CD4-positive, alpha-beta T cell (primary cell): ENCODE data around the gene AGRN. TPM values are rescaled to one million over a fixed set of nuclear protein-coding genes. Genes with fewer than 3 reads are reported as not detected.

Experiments used
- ATAC-seq: fragments of 200-7000 bp; cut with Tn5 transposase; one replicate; pipeline ENCODE4 v1.10.0; 2022; ENCODE audit warnings: mild to moderate bottlenecking; ENCODE audit not compliant: poor library complexity
- CTCF ChIA-PET: fragments of 350-600 bp; sonication (Branson Sonifier 250); formaldehyde crosslinking; loops from one replicate; lab custom pipeline; 2021; ENCODE audit warnings: antibody characterized with exemption, inconsistent platforms; lab: Charles Lee
- POLR2A ChIA-PET: fragments of 350-600 bp; sonication (Branson Sonifier 250); formaldehyde crosslinking; loops from one replicate; lab custom pipeline; 2021; ENCODE audit warnings: antibody characterized with exemption, inconsistent platforms; lab: Charles Lee
- DNase-seq, 14 experiments: peaks; one replicate each; pipeline ENCODE4 v3.0.0-alpha.2; 2013 to 2020; ENCODE audit warnings: mixed read lengths in 2 of 14
- H3K27ac ChIP-seq, 2 donors: one replicate each; pipeline versions ENCODE4 v1.5.1 to v1.7.0; 2013; ENCODE audit warnings: low read length in 2 of 2, low read depth in 1 of 2, mild to moderate bottlenecking in 1 of 2
- H3K27me3 ChIP-seq, 2 experiments: 1 replicate in 1 of 2; 2 replicates in 1 of 2; pipeline versions ENCODE4 v1.6.1 to v1.7.0; 2013; ENCODE audit warnings: low read length in 2 of 2, control low read depth in 1 of 2, mild to moderate bottlenecking in 1 of 2, moderate library complexity in 1 of 2; ENCODE audit not compliant: insufficient read depth in 2 of 2, control insufficient read depth in 1 of 2
- H3K36me3 ChIP-seq: one replicate; pipeline ENCODE4 v1.6.1; 2013; ENCODE audit warnings: low read length, control low read depth; ENCODE audit not compliant: insufficient read depth
- H3K4me1 ChIP-seq: one replicate; pipeline ENCODE4 v1.6.1; 2013; ENCODE audit warnings: low read length, control low read depth; ENCODE audit not compliant: insufficient read depth
- H3K4me3 ChIP-seq: one replicate; pipeline ENCODE4 v1.5.1; 2013; ENCODE audit warnings: mild to moderate bottlenecking, low read length, moderate library complexity
- H3K9me3 ChIP-seq, 2 experiments: 1 replicate in 1 of 2; 2 replicates in 1 of 2; pipeline versions ENCODE4 v1.6.1 to v1.7.0; 2013; ENCODE audit warnings: low read length in 2 of 2, mild to moderate bottlenecking in 2 of 2, control low read depth in 1 of 2, moderate library complexity in 1 of 2; ENCODE audit not compliant: control insufficient read depth in 1 of 2, insufficient read depth in 1 of 2
- H3K27ac Mint-ChIP-seq: one replicate; pipeline ENCODE4 v1.8.0; 2020; ENCODE audit warnings: mixed read lengths
- H3K27me3 Mint-ChIP-seq: one replicate; pipeline ENCODE4 v1.8.0; 2021; ENCODE audit warnings: mixed read lengths
- H3K36me3 Mint-ChIP-seq: one replicate; pipeline ENCODE4 v1.8.0; 2021; ENCODE audit warnings: low read depth, mixed read lengths
- H3K4me1 Mint-ChIP-seq: one replicate; pipeline ENCODE4 v1.8.0; 2021; ENCODE audit warnings: low read depth, mixed read lengths
- H3K4me3 Mint-ChIP-seq: one replicate; pipeline ENCODE4 v1.8.0; 2020; ENCODE audit warnings: mild to moderate bottlenecking, mixed read lengths
- H3K9me3 Mint-ChIP-seq: one replicate; pipeline ENCODE4 v1.8.0; 2020; ENCODE audit warnings: mixed read lengths
- CTCF ChIP-seq: fragments of 200-600 bp; IDR thresholded peaks from one replicate; pipeline ENCODE4 v1.8.0; 2022; ENCODE audit warnings: antibody characterized with exemption, mild to moderate bottlenecking
- intact Hi-C, 2 experiments: fragments of 100-400 bp; cut with DNase I in 1 of 2; cut with micrococcal nuclease in 1 of 2; formaldehyde crosslinking; loops; one replicate each; pipeline versions ENCODE4 v1.15.1 to v1.9.0; 2023 to 2025; cut with DNase I, micrococcal nuclease
- total RNA-seq, 174 experiments: library from RNA in 2 of 174; stranded (reverse) in 2 of 174; gene quantifications; one replicate each; pipeline ENCODE4 v1.2.3 and lab custom pipeline; 2021 to 2026

Gene AGRN
- total RNA-seq, 2 experiments from 2014 or later = 1.5 to 2.0 TPM

- Mint-ChIP-seq H3K4me3 (peak overlapping the region; percentile 78), H3K9me3 (no peaks in the 10 kb centered on the region), H3K36me3 (no peaks in the 10 kb centered on the region), H3K27ac (peak overlapping the region; percentile 78), H3K27me3 (peaks cover 4% of the 10 kb centered on the region), H3K4me1 (no peaks in the 10 kb centered on the region)
- Histone ChIP-seq H3K27me3 (peaks cover 7 to 9% of the 10 kb centered on the region in 2 experiments), H3K4me1 (peaks cover 28% of the 10 kb centered on the region), H3K36me3 (no peaks in the 10 kb centered on the region), H3K9me3 (peaks cover 0 to 9% of the 10 kb centered on the region in 2 experiments), H3K4me3 (peak overlapping the region; percentile 61), H3K27ac (no peak overlapping the region)
- TF ChIP-seq CTCF = no peak
- intact Hi-C loops = loop anchor here (1.0 to 10.0 kb wide), 5 partner anchors 28 to 164 kb away; partner anchors contain the start of gene C1orf159 (in 1 of the 2)
- DNase-seq (peak; percentile 28 to 88 (median 60)), ATAC-seq (peak; percentile 68)
- ChIA-PET CTCF (no interaction called here), POLR2A (interaction anchor here (0.8 kb wide), 1 partner anchor 11 kb away, joined by 3 read pairs; no protein-coding TSS in a partner anchor)
These were observed 48.7 kb downstream of the AGRN start for GRCh38 chr1:1068517-1069055.

- ChIA-PET POLR2A (no interaction called here), CTCF (no interaction called here)
- peak overlapping the region in 1 of 2 donors; percentile 41 for H3K27ac ChIP-seq
- Mint-ChIP-seq H3K36me3 (no peaks in the 10 kb centered on the region), H3K9me3 (no peaks in the 10 kb centered on the region), H3K27ac (peak overlapping the region; percentile 78), H3K27me3 (peaks cover under 1% of the 10 kb centered on the region), H3K4me3 (peak overlapping the region; percentile 87), H3K4me1 (no peaks in the 10 kb centered on the region)
- H3K4me1 ChIP-seq = peaks cover 22% of the 10 kb centered on the region
- H3K4me3 ChIP-seq = peak overlapping the region; percentile 61
- ATAC-seq (peak; percentile 69), DNase-seq (peak; percentile 86 to 97 (median 92))
- H3K9me3 ChIP-seq = peaks cover 0 to 9% of the 10 kb centered on the region in 2 experiments
- H3K36me3 ChIP-seq = no peaks in the 10 kb centered on the region
- intact Hi-C loops = loop anchor here (1.0 to 10.0 kb wide), 5 partner anchors 28 to 164 kb away; partner anchors contain the start of gene C1orf159 (in 1 of the 2)
- TF ChIP-seq CTCF = no peak
- H3K27me3 ChIP-seq = peaks cover 9 to 11% of the 10 kb centered on the region in 2 experiments
These were observed 49.3 kb downstream of the AGRN start for GRCh38 chr1:1069056-1069710.

DNA sequence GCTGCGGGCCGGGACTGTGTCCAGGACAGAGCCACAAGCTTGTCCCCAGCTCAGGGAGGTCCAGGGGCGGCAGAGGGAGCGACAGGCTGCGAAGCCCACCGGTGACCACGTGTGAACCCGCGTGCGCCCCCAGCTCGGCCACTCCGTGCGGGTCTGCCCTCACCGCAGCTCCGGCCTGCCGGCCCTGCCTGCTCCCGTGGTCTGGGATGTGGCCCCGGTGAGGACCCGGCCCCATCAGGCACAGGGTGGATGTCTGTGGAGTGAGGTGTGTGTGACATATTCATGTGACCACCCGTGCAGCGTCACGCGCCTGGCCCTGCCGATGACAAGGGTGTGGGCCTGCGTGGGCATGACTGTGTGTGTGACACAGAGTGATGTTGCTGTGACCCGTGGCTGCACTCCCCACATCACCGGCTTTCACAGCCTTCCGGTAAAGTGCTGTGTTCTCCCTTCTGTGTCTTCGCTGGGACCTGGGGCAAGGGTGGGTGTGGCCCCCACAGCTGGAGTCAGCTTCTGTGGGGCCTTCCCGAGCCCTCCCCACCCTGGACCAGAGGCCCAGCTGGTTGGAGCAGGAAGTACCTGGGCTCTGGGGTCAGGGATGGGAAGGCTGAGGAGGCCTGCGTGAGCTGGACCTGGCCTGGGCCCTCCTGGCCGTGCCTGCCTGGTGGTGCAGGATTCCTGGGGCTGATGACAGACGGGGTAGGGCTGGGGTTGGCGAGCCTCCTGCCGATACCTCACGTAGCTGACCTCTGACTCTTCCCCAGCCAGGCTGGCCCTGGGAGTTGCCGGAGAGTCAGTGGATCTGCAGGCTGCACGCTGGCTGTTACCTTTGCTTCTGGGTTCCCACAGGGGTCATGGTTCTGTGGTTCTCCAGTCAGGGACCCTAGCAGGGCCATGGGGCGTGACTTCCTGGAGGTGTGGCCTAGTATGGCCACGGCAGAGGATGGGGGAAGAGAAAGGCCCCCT, 50.1 kb downstream of the AGRN start:
- Mint-ChIP-seq H3K4me1 (no peaks in the 10 kb centered on the region), H3K4me3 (peak overlapping the region; percentile 63), H3K27ac (no peak overlapping the region), H3K9me3 (no peaks in the 10 kb centered on the region), H3K36me3 (no peaks in the 10 kb centered on the region), H3K27me3 (peaks cover 6% of the 10 kb centered on the region)
- Histone ChIP-seq H3K36me3 (no peaks in the 10 kb centered on the region), H3K4me1 (peaks cover 18% of the 10 kb centered on the region), H3K9me3 (peaks cover 0 to 12% of the 10 kb centered on the region in 2 experiments), H3K4me3 (no peak overlapping the region), H3K27ac (no peak overlapping the region), H3K27me3 (peaks cover 13 to 16% of the 10 kb centered on the region in 2 experiments)
- intact Hi-C loops = loop anchor here (1.0 to 10.0 kb wide), 5 partner anchors 29 to 165 kb away; partner anchors contain the start of gene C1orf159 (in 1 of the 2)
- no peak for TF ChIP-seq CTCF
- CTCF ChIA-PET = no interaction called here
- DNase-seq (peak in 3 of 14 experiments; percentile 12 to 68 (median 53)), ATAC-seq (no peak)
- POLR2A ChIA-PET = no interaction called here
